ENCODE measurements around the gene TM2D3.

Gene TM2D3

GRCh38 chr15:101620671-101621070 lies 31.5 kb downstream of the TM2D3 start:
- DNase-seq = no peak

DNA sequence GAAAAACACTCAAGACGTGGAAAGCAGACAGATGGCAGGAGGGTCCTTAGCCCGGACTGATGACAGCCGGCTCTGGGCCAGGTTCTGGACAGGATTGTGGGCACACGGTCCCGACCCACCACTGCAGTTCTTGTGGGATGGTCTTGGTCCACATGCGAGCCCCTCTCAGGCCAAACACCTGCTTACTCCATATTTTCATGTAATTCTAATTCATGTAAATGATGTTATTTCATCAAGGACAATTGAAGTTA lies 32.6 kb downstream of the TM2D3 start:
- no peak for DNase-seq

DNA sequence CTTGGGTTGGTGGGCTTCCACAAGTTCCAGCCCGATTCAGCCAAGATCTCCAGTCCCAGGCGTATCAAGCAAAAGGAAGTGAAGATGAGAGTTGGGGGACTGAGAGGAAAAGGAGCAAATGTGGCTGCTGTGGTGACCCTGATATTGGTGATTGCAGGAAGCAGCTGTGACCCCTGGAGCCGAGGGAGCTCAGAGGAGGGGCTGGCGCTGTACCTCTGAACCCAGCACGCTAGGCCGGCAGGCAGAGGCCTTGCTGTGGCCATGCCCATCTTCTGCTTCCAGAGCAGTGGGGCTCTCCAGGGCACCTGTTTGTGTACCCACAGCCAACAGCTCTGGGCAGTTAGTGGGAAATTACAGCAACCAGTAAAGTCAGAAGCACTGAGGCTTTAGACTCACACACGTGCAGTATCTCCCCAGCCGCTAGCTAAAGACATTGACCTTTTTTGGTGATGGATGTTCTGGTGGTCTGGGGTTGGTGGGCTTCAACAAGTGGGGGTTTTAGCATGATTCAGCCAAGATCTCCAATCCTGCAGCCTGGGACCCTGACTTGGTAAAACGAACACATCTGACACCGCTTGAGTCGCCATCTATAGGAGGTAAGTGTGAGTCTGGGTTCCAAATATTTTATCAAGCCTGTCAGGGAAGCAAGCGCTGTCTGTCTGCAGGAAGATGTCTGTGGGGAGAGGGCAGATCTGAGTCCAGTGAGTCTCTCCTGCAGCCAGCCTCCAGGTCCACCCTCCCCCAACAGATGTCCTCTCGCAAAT lies 33.1 kb downstream of the TM2D3 start:
- DNase-seq = no peak

DNA sequence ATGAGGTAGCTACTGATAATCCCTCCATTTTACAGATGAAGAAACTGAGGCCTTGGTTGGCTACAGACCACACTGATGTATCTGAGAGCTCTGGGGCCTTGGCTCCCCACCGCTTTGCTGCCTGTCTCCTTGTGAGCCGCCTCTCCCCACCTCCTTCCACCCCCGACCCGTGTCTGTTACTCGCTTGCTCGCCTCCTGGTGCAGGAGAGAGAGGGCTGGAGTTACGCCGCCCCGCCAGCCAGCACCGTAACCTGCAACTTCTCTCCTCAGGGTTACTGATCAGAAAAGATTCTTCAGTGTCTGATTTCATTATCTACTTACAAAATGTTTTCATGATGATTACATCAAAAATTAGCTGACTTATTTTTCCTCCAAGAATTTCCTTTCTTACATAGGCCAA lies 34.1 kb downstream of the TM2D3 start:
- DNase-seq = no peak

GRCh38 chr15:101617390-101617965 lies 34.7 kb downstream of the TM2D3 start:
- DNase-seq = no peak

GRCh38 chr15:101615986-101616848 lies 36.0 kb downstream of the TM2D3 start:
- DNase-seq = no peak

GRCh38 chr15:101615414-101615985 lies 36.7 kb downstream of the TM2D3 start:
- DNase-seq = no peak

- DNase-seq = no peak
These were observed 37.4 kb downstream of the TM2D3 start for GRCh38 chr15:101614761-101615160.

DNA sequence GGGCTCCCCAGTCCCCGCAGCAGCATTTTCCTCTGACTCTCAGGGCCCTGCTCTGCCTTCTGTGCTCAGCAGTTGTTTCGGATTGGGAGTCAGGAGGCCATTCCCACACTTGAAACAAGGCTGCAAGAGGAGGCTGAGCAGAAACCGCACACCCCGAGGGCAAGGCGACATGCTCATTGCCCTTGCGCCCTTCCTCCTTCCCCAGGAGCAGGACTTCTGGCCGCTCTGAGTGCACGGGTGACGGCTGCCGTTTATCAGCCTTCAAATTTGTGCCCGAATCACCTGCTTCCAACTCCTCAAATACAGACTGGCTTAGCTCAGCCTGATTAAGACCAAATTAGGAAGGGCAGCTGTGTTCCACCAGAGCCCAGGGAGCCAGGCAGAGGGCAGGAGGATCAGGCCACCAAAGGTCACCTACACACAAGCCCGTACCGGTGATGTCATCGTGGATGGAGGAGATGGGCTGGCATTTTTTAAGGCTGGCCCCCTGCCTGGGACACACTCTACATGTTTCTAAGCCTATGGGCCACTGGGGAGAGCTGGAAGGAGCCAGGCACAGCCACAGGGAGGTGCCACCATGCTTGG lies 38.1 kb downstream of the TM2D3 start:
- DNase-seq = no peak

DNA sequence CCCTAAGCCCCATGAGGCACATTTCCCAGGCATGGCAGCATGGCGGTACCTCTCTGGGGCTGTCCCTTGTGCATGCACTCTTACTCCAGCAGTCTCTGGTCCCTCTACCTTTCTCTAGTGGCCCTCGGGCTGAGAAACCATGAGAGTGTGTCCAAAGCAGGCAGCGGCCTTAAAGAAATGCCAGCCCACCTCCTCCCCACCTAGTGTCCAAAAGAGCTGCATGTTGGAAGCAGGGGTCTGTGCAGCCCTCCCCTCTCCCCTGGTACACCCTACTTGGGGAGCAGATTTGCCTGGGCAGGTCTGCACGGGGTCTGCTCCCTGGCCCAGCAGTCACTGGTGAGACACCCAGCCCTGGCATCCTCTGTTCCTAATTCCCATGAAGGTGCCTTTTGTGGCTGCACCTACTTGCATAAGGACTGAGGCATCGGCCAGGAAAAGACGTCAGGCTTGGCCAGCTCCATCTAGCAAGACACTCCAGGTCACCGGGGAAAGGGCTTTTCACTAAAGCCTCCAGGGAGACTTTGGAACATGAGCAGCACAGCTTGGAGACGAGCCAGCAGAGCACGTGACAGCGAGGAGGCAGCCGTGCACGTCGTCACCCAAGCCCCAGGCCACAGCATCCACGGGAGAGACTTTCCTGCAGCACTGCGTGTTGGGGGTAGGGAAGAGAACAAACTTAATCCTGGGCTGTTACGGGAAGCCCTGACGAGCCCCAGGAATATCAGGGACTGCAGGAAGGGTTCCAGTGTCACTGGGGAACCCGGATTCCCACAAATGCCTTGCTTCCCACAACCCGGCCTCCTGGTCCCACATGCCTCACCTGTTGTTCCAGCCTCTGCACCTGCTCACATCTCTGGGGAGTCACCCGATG lies 38.8 kb downstream of the TM2D3 start:
- no peak for DNase-seq

DNA sequence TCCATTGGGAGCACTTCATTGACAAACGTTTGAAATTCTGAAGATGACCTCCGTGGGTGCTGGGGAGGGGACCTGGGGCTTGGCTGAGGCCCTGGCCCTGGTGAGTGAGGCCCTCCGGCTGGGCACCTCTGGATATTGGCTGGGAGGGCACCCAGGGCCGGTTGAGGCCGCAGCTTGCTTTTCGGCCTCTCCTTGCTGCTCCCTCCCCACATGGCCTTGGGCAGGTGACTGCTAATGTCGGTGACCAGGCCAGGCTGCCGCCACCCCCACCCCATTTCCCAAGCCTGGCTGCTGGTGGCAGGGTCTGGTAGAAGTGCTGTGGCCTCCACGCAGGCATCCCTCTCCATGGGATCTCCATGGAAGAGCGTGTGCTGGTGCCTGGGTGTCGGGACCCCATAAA lies 39.5 kb downstream of the TM2D3 start:
- no peak for DNase-seq

DNA sequence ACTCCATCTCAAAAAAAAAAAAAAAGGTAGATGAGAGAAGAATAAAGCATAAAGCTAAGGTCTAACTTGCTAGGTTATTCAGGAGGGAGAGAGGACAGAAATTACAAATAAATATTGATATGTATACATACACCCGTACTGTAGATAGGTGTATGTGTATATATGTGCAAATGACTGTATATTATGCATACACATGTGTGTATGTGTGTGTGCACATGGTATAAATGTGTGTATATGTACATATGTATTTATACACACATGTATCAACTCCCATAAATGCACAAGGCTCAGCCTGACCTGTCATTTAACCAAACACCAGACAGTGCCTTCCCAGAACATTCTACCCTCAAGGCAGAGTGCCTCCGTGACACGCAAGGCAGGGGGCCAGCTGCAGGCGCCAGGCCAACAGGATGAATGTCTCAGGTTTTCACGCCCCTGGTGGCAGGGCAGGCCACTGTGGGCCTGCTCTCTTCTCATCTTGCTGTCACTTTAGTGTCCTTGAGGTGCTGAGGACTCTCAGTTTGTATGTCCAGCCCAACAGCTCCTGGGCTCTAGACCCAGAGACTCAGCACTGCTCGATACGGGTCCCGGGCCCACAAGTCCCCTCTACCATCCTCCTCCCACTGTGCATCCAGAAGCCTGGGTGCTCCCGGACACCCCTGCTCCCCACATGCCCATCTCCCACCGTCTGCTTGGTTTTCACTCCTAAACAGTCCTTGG lies 40.4 kb downstream of the TM2D3 start:
- DNase-seq = no peak

GRCh38 chr15:101611007-101611406 lies 41.2 kb downstream of the TM2D3 start:
- no peak for DNase-seq

DNA sequence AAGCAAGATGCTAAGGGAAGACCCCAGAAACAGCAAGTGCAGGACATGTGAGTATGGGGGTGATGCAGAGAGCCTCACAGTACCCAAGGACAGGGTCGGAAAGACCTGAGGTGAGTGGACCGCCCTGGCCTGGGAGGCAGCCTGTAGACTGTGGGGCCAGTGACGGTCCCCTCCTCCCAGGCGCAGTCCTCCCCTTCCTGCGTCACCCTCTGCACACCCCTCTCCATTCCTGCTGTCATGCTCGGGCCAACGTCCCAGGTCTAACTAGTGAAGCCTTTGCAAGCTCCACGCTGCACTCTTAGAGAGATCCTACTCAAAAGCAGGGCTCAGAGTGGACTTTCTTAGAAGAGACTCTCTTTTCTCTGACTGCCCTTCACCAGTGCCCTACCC lies 41.6 kb downstream of the TM2D3 start:
- no peak for DNase-seq

DNA sequence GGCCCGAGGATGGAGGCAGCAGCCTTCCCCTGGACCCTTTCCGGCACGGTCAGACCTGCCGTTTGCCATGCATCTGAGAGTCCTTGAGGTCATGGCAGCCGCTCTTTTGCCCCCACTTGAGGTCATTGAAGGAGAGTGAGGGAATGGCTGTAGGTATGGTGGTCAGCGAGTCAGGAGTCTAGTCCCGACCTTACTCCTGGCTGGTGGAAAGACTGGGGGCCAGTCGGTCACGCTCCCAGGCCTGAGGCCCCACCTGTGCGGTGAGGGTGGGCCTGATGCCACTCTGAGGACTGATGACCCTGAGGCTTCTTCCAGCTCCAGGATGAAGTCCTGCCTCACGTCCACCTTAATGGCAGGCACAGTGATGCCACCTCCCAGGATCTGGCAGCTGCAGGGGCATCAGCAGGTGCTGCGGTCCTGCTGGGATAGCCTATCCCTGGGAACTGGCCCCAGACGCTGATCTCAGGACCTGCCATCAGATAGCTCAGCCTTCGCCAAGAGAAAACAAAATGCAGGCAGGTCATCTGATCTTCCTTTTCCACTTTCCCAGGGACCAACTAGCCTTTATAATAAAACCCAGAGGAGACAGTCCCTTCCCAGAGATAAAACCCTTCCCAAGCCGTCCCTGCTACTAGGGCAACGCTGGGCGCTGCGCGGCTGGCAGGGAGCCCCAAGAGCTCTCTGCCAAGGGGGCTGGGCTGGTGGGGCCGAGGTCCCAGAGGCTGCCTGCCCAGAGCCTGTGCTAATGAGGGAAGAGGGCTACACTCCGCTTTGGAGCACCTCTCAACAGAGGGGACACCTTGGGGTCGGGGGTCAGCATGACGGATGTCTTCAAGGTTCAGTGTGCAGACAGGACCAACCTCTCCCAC lies 42.2 kb downstream of the TM2D3 start:
- DNase-seq = no peak

- DNase-seq = no peak
These were observed 44.0 kb downstream of the TM2D3 start for GRCh38 chr15:101608201-101608600.

DNA sequence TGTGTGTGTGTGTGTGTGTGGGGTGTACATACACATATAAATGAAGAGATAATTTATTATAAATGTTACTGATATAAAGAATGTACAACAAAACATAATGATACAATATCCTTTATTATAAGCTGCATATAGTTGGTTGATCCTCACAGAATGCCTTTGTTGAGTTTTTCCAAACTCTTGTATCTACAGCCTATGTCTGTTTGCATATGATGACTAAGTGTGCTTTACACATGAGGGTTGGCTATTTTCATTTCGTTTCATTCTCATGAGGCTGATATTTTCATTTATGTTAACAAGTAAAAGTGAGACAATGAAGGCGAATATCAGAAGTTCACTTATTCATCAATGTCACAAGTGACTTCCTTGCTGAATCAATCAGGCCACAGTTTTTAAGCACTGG lies 45.1 kb downstream of the TM2D3 start:
- no peak for DNase-seq

DNA sequence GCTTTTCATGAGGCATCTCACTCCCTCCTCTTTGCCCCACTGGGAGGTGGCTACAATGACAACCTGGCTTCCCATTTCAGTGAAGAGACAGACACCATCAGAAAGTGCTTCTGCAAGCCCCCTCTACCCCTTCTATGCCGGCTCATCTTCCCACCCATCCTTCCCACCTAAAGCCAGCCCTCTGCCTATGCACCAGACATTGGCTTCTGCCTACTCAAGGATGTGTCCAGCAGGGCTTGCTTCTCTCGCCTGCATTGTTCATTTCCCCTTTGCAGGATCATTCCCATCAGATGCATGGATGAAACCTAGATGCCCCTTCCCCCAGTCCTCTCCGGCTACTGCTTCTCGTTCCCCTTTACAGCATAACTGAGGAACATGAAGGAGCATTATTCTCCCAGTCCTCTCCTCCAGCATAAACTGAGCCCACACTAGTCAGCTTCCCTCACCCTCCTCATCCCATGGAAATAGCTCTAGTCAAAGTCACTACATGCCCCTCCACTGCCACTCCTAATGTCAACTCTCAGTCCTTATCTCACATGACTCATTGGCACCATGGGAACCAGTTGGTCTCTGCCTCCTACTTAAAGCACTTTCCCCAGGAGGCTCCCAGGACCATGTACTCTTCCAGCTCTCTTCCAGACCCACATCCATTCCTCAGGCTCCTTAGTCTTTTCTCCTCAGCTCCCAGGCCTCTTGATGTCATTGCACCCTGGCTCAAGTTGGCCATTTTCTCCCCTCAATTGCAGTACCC lies 47.9 kb downstream of the TM2D3 start:
- DNase-seq = no peak

DNA sequence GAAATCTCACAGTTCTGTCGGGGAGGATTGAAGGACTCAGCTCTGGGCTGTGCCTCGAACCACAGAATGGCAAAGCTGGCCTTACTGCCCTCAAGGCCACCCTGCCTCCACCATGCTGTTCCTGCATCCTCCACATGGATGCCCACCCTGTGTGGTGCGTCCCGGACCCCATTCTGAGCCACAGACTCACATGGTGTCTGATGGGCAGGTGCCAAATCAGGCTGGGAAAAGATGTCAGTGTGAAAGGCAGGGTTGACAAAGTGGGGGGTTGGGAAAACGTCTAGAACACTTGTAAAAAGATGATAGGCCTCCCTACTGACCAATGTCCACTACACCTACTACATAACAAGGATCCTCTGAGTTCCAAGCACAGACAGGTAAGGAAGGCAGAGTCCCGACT lies 49.4 kb downstream of the TM2D3 start:
- DNase-seq = no peak

GRCh38 chr15:101600035-101600434 lies 52.1 kb downstream of the TM2D3 start:
- no peak for DNase-seq
